HG02970 (cell line): ENCODE results near the gene CLDN6.
"Not testable (repeated sequence)": the region's sequence is repeated elsewhere in the genome, so short reads cannot be mapped to it uniquely, and the experiment has no call there.

Experiments
- ATAC-seq: cut with Tn5 transposase; IDR thresholded peaks from one replicate; pipeline ENCODE4 v1.9.1; 2021; ENCODE audit warnings: mild to moderate bottlenecking, moderate library complexity, moderate number of reproducible peaks; ENCODE audit not compliant: unreplicated experiment, low FRiP score

The CLDN6 gene

DNA sequence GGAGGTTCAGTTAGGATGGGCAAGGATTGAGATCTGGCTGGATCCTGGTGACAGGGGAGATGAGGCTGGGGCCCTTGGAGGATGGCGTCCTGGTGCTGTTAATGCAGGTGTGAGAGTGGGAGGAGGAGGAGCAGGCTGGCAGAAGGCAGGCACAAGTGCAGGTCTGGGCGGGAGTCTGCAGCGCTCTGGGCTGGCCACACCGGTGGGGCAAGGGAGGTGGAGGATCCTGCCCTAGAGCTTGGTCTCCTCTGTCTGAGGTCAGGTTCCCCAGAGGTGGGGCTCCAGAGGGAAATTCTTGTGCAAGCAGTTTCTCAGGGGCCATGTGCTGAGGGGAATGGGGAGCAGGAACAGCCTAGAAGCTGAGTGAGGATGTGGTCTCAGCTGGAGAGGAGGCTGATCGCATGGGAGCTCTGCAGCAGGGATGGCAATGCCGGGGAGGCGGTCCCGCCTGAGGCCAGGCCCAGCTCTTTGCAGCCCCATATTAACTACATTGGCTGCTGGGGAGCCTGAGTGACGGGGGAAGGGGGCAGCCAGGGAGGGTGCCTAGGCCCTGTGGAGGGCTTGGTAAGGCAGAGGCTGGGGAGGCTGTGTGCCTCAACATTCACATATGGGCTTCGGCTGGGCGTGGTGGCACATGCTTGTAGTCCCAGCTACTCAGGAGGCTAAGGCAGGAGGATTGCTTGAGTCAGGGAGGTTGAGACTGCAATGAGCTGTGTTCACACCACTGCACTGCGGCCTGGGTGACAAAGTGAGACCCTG lies 34.8 kb upstream of the CLDN6 start:
- not testable (repeated sequence) for ATAC-seq

GRCh38 chr16:3051494-3051893 lies 33.5 kb upstream of the CLDN6 start:
- no peak for ATAC-seq

- ATAC-seq, result no peak
These were observed 33.0 kb upstream of the CLDN6 start for GRCh38 chr16:3051009-3051408.

- ATAC-seq, result no peak
These were observed 32.5 kb upstream of the CLDN6 start for GRCh38 chr16:3050487-3050886.

DNA sequence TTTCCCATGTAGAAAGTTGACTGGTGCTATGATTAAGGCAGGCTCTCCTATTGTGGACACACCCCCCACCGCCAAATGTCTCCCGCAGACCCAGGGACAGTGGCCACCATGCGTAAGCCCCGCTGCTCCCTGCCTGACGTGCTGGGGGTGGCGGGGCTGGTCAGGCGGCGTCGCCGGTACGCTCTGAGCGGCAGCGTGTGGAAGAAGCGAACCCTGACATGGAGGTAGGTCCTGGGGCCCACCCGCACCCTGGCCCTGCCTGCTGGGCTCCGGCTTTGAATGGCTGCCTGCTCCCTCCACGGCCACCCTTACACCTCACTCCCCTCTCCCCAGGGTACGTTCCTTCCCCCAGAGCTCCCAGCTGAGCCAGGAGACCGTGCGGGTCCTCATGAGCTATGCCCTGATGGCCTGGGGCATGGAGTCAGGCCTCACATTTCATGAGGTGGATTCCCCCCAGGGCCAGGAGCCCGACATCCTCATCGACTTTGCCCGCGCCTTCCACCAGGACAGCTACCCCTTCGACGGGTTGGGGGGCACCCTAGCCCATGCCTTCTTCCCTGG lies 32.0 kb upstream of the CLDN6 start:
- no peak for ATAC-seq

DNA sequence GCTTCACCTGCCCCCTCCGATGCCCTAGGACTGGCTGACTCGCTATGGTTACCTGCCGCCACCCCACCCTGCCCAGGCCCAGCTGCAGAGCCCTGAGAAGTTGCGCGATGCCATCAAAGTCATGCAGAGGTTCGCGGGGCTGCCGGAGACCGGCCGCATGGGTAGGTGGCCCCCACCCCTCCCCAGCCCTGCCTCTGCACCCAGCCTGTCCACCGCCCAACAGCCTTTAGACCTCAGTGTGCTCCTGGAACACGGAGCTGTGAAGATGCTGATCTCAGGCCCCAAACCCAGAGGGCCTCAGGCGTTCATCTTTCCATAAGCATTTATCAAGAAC lies 29.4 kb upstream of the CLDN6 start:
- no peak for ATAC-seq

DNA sequence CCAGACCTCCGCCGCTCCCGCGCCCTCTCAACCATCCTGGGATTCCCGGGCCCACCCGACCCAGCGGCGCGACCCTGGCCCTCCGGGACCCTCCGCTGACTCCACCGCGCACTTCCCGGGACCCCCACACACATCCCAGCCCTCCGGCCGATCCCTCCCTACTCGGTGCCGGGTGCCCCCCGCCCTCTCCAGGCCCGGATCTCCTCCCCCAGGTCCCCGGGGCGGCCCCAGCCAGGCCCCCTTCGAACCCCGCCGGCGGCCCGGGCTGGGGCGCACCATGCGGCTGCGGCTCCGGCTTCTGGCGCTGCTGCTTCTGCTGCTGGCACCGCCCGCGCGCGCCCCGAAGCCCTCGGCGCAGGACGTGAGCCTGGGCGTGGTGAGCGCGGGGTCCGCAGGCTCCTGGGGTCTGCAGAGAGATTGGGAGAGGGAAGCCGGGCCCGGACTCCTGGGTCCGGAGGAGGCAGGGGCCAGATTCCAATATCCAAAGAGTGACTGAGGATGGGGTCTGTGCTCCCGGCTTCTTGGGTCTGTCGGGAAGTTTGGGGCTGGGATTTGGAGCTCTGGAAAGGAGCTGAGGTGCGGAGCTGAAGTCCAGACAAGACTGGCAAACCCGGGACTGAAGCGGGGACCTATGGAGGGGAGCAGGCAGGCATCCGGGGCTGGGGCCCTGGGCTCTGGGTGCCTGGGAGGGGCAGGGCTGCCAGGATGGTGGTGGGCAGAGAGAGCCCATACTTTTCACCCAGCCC lies 28.8 kb upstream of the CLDN6 start:
- no peak for ATAC-seq

GRCh38 chr16:3045758-3046640 lies 28.0 kb upstream of the CLDN6 start, which contains the start of gene MMP25:
MMP25 (plus strand) TSS chr16:3046561; CDS start chr16:3046918, 357 bp downstream.
- no peak for ATAC-seq

DNA sequence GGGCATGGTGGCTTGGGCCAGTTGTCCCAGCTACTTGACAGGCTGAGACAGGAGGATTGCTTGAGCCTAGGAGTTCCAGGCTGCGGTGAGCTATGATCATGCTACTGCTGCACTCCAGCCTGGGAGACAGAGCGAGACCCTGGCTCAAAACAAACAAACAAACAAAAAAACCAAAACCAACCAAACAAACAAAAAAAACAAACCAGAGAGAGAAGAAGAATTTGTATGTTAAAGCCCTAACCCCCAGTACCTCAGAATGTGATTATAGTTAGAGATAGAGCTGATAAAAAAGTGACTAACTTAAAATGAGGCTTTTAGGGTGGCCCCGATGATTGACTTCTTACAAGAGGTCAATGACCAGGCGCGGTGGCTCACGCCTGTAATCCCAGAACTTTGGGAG lies 26.7 kb upstream of the CLDN6 start:
- no peak for ATAC-seq

DNA sequence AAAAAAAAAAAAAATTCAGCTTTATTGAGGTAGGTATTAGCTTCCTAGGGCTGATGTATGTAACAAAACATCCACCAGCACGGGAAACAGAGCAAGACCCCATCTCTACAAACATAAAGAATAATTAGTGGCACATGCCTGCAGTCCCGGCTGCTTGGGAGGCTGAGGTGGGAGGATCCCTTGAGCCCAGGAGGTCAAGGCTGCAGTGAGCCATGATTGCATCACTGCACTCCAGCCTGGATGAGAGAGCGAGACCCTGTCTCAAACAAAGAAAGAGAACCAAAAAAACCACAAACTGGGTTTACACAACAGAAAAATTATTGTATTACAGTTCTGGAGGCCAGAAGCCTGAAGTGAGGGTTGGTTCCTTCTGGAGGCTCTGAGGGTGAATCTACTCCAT lies 24.4 kb upstream of the CLDN6 start:
- no peak for ATAC-seq

DNA sequence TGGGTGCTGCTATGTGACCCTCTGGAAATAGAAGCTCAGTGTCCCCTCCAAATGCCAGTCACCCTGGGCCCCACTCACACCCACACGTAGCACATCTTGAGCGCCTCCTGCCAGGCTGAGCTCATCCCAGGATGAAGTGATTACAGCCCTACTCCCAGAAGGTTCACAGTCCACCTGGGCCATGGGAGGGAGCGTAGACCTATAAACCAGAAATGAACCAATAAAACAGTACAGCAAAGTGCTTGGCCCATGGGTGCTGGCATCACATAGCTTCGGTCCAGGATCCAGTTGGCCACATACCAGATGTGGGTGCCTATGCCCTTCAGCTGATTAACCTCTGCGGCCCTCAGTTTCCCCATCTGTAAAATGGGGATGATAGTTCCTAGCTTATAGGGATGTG lies 20.9 kb upstream of the CLDN6 start:
- no peak for ATAC-seq

- no peak for ATAC-seq
These were observed 20.3 kb upstream of the CLDN6 start for GRCh38 chr16:3038256-3038655.

DNA sequence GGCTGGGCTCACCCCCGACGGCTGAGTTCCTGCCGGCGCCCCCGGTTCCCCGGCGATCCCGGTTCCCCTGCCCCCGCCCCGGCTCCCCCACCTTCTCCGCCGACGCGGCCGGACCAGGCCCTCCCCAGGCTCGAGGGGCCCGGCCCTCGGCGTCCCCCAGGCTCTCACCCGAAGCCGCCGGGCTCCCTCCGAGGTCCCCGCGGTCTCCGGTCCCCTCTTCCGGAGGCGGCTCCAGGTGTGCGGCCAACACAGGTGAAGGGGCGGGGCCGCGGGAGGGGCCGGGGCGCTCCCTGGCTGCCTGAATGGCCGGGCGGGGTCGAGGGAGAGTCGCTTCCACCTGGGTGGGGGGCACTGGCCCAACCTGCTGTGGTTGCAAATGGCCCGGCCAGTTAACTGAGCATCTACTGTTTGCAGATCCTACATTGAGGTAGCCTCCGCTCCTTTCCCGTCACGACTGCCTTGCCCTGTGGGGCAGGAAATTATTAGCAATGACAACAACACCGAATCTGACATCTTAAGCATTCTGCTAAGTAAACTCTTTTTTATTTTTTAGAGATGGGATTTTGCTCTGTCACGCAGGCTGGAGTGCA lies 18.8 kb upstream of the CLDN6 start, which contains the start of gene BICDL2:
Gene BICDL2, minus strand, starts transcription at position 219 of the 590 bp plus-strand sequence. CDS start 1,448 bp downstream, outside the sequence.
- no peak for ATAC-seq

DNA sequence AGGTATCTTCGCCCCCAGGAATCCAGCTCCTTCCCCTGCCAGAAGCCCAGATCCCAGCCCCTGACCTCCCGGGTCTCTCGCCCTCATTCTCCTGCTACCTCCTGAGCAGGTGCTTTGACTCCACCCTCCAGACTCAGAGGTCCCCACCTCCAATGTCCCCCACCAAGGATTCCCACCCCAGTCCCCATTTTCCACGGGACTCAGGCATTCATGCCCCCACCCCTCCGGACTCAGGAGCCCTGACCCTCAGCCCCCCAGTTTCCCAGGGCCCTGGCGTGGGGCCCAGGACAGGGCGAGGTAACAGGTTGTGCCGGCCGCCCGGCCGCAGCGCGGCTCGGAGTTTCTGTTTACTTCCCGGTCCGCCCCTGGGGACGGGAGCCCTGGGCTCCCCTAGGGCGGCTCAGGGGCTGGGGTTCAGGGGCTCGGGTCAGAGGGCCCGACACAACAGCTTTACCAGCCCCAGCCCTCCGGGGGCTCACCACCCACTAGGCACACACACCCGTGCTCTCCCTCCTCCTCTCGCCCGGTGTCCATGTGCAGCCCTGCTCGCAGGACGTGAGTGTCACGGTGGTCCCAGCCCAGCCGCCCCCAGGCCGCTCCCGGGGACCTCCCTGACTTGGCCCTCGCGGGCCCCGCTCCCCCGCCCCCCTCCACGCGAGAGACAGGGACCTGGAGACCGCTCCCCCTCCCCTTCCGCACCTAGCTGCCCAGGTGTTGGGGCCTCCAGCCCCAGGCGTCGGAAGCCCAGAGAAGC lies 18.2 kb upstream of the CLDN6 start:
- ATAC-seq, result no peak

DNA sequence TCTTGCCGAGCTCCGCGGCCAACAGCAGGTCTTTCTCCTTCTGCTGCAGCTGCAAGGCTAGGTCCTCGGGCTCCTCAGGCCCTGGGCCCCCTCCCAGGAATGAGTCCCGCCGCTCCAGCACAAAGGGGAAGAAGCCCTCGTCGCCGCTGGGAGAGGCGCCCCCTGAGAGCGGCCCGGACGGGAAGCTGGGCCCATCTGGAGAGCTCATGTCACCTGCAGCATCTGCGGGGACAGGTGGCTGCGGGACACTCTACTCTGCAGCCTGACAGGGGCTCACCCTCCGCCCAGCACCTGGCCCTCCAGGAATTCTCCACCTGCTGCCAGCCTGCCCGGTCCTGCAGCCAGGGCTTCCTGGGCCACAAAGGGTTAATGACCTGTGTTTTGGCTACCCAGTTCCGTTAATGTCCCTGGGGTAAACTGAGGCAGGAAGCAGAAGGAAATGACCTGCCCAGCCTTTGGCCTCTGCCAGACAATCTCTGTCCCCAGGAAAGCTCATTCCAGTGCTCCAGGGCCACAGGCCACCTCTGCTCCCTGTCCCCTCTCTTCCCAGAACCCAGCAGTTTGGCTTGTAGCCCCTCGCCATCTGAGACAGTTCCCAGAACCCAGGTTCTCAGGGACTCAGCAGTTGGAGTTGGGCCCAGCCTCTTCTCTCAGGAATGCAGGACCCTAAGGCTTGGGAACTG lies 17.4 kb upstream of the CLDN6 start:
- no peak for ATAC-seq

- ATAC-seq, result no peak
These were observed 14.6 kb upstream of the CLDN6 start for GRCh38 chr16:3032624-3033023.

DNA sequence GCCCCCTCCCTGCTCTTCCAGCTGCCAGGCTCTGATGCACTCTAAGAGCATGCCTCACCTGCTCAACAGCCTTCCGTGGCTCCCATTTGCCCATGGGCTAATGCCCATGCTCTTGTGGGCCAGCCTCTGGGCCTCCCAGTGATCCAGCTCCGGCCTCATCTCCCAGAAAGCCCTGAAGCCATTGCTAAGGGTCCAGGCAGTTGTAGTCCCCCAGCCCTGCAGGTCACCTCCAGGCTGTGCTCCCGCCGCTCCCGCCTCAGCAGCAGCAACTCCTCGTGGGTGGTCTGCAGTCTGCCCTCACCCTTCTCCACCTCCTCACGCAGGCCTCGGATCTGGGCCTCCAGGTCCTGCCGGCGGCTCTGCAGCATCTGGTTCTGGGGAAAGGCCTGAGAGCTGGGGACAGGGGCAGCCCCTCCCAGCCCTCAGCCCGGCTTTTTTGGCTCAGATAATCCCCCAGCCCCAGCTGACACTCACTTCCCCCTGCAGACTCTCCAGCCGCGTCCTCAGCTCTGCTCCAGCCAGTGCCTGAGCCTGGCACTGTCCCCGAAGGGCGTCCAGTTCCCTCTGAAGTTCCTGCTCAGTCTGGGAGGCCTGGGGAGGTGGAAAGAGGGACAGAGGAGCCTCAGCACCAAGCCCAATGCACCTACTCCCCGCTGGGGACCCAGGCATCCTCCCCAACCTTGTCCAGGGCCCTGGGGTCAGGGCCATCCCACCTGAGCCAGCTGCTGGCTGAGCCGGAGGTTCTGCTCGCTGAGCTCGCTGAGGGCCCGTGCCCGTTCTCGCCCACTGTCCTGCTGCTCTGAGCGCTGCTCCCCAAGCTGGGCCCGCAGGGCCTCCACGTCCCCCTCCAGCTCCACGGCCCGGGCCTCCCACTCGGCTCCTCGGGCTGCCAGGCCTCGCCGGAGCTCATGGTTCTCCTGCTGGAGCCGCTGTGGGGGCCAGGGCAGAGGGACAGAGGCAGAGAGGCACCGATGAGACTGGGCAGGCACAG lies 12.5 kb upstream of the CLDN6 start:
- ATAC-seq, result no peak
